Measurements from ENCODE around the gene LGR5. TPM values are rescaled to one million over a fixed set of nuclear protein-coding genes. Genes with fewer than 3 reads are reported as not detected.

LGR5 gene
- total and polyA plus RNA-seq, 2 of the 8 experiments (the other 6 are each of a cell fraction or from before 2014, with no cell fraction given) = 0.08 to 0.19 TPM

Other genes starting within 250 kb of the LGR5 start
- 29.7 and 32.4 TPM in 2 replicates for gene ZFC3H1, start 224.1 kb downstream of the LGR5 start, total RNA-seq (2021; fragmentation: NEBNext Ultra II Directional; extraction: Animal tissue kit (Norgen Biotek cat#: 25700))
- 11.5 and 20.0 TPM in 2 replicates for gene ZFC3H1, start 224.1 kb downstream of the LGR5 start, polyA plus RNA-seq (2011; rRNA removed)
- gene THAP2, start 224.5 kb downstream of the LGR5 start, total RNA-seq (2021; fragmentation: NEBNext Ultra II Directional; extraction: Animal tissue kit (Norgen Biotek cat#: 25700)) = 5.3 and 6.8 TPM in 2 replicates
- 1.2 and 1.8 TPM in 2 replicates for gene THAP2, start 224.5 kb downstream of the LGR5 start, polyA plus RNA-seq (2011; rRNA removed)
- 12.6 and 14.7 TPM in 2 replicates for gene TMEM19, start 246.3 kb downstream of the LGR5 start, total RNA-seq (2021; fragmentation: NEBNext Ultra II Directional; extraction: Animal tissue kit (Norgen Biotek cat#: 25700))
- 8.6 and 19.1 TPM in 2 replicates for gene TMEM19, start 246.3 kb downstream of the LGR5 start, polyA plus RNA-seq (2011; rRNA removed)